ENCODE results near the gene MNT.
A peak's percentile ranks its signal among the peaks of the same experiment; 100 is the strongest.
"Not testable (repeated sequence)": the region's sequence is repeated elsewhere in the genome, so short reads cannot be mapped to it uniquely, and the experiment has no call there.

MNT gene, protein sequence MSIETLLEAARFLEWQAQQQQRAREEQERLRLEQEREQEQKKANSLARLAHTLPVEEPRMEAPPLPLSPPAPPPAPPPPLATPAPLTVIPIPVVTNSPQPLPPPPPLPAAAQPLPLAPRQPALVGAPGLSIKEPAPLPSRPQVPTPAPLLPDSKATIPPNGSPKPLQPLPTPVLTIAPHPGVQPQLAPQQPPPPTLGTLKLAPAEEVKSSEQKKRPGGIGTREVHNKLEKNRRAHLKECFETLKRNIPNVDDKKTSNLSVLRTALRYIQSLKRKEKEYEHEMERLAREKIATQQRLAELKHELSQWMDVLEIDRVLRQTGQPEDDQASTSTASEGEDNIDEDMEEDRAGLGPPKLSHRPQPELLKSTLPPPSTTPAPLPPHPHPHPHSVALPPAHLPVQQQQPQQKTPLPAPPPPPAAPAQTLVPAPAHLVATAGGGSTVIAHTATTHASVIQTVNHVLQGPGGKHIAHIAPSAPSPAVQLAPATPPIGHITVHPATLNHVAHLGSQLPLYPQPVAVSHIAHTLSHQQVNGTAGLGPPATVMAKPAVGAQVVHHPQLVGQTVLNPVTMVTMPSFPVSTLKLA

DNA sequence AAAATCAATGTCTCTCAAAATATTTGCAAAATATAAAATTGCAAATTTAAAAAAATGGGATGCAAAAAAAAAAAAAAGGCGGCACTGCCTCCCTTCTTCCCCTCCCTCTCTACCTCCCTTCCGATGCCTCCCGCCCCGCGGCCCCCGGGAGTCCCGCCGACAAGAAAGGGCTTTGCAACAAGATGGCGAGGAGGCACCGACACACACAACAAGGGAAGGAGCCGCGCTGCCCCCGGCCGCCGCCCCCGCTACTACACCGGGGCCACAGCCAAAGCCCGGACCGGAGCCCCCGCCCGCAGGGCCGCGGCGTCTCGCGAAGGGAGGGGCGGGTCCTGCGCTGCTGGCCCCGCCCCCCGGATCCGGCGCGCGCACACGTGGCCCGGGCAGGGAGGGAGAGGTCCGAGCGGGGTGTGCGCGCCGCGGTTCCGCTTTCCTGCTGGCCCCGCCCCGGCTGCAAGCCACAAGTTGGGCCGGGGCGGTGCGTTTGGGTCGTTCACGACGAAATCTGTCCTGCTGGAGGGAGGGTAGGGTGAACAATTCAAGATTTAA, at the start of gene MNT:
MNT (minus strand) TSS at position 184 of the 549 bp plus-strand sequence. CDS start 348 bp downstream, outside the sequence.
- DNase-seq: peak; percentile 90 to 95

DNA sequence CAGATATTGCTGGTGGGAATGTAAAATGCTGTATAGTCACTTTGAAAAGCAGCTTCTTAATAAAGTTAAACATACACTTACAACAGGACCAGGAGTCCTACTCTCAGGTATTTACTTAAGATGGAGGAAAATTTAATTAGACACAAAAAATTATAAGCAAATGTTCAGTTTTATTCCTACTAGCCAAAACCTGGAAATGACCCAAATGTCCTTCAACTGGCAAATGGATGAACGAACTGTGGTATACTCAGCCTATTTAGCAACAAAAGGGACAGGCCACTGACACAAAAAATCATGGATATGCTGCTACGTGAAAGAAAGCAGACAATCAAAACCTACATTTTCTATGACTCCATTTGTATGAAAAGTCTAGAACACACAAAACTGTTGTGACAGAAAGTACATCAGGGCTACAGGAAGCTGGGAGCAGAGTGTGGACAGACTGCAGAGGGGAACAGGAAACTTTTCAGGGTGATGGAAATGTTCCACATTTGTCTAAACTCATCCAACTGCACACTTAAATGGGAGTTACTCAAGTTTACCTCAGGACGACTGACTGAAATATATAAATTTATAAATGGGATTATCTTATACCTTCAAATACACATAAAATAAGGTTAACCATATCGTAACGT, 49.3 kb upstream of the MNT start:
- DNase-seq: no peak

DNA sequence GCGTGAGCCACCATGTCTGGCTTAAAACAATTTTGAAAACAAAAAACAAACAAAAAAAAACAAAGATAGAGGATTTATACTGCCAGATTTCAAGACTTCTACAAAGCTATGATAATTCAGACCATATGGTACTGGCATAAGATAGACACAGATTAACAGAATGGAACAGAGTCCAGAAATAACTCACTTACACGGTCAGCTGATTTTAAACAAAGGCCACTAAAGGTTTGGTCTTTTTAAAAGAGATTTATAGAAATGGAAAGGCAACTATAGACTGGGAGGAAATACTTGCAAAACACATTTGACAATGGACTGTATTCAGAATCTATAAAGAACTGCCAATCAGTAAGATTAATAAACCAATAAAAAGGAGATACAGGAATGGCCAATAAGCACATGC, 48.6 kb upstream of the MNT start:
- DNase-seq: no peak

DNA sequence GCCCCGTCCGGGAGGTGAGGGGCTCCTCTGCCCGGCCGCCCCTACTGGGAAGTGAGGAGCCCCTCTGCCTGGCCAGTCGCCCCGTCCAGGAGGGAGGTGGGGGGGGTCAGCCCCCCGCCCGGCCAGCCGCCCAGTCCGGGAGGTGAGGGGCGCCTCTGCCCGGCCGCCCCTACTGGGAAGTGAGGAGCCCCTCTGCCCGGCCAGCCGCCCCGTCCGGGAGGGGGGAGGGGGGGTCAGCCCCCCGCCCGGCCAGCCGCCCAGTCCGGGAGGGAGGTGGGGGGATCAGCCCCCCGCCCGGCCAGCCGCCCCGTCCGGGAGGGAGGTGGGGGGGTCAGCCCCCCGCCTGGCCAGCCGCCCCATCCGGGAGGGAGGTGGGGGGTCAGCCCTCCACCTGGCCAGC, 46.6 kb upstream of the MNT start:
- DNase-seq: not testable (repeated sequence)

DNA sequence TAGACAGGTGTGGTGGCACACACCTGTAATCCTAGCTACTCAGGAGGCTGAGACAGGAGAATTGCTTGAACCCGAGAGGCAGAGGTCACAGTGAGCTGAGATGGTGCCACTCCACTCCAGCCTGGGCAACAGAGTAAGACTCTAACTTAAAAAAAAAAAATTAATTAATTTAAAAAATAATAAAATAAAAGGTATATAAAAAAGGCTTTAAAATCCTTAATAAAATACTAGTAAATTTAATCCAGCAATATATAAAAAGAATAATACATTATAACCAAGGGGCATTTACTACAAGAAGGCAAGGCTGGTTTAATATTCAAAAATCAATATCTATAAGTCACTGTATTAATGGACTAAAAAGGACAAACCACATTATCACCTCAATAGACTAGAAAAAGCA, 44.8 kb upstream of the MNT start:
- DNase-seq: no peak

DNA sequence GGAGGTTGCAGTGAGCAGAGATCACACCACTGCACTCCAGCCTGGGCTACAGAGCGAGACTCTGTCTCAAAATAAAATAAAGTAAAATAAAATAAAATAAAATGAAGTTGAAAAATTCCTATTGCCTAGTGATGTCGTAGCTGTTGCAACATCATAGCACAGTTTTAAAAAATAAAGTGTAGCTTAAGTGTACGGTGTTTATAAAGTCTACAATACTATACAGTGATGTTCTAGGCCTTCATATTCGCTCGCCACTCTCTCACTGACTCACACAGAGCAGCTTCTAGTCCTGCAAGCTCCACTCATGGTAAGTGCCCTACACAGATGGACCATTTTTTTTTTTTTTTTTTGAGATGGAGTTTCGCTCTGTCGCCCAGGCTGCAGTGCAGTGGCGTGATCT, 43.5 kb upstream of the MNT start:
- no peak for DNase-seq

DNA sequence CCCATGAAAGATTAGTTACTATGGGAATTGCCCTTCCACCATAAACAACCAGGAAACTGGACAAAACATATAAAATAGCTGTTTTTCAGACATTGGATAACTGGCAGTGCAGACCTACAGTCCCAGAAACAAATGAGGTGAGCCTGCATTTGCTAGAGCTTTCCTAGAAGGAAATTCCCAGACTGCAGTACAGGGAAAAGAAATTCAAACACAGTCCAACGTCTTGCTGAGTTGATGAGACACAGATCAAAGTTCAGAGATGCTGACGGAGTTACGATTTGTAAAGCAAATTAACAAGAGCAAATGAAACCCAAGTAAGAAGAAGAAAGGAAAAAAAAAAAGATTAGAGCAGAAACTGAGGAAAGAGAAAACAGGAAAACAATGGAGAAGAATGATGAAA, 41.3 kb upstream of the MNT start:
- no peak for DNase-seq

DNA sequence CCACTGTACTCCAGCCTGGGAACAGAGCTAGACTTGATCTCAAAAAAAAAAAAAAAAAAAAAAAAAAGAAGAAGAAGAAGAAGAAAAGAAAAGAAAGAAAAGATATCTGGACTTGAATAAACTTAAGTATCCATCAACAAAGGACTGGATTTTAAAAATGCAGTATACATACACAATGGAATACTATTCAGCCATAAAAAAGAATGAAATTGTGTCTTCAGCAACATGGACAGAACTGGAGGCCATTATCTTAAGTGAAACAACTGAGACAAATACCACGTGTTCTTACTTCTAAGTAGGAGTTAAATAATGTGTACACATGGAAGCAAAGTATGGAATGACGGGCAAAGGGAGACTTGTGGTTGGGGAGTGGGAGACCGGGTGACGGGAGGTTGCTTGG, 40.1 kb upstream of the MNT start:
- no peak for DNase-seq

DNA sequence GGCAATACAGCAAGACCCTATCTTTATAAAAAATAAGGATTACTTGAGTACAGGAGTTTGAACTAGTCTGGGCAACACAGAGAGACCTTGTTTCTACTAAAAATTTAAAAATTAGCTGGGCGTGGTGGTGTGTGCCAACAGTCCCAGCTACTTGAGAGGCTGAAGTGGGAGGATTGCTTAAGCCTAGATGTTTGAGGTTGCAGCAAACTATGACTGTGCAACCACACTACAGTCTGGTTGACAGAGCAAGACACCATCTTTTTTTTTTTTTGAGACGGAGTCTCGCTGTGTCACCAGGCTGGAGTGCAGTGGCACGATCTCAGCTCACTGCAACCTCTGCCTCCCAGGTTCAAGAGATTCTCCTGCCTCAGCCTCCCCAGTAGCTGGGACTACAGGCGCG, 39.1 kb upstream of the MNT start:
- DNase-seq: not testable (repeated sequence)

DNA sequence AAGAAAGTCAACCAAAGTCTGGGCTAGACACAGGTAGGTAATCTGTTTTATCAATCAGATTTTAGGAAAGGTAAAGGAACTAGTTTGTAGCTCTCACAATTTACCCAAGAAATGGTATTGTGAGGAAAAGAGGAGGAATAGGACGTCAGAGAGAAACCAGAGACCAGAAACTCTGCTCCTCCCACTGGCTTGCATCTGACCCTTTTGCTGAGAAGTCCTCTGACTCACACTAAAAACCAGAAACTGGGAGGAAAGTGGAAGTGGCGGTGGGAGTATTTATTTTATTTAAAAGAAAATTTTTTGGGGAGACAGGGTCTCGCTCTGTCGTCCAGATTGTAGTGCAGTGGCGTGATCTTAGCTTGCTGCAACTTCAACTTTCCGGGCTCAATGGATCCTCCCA, 38.0 kb upstream of the MNT start:
- DNase-seq: no peak

DNA sequence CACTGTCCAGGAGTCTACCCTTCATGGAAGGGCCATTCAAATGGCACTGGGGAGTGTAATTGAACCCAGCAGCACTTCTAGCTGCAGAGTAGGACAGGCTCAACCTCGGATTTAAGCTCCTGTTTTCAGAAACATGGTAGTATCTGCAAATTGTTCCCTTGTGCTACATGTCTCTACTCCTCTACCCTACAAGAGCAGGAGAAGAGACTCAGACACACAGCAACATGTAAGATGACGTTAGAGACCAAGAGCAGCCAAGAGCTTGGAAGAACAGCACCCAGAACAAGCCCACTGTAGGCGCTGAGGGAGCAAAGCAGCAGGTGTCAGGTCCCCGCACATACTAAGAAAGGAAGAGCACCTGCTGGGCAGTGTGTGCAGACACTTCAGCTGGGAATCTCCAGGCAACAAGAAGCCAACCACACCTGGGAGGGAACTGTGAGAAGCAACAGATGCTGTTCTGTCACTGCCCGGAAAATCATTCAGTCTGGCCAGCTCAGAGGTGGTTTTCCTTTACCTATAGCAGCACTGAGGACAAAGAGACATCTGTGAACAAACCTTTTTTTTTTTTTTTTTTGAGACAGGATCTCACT, 35.6 kb upstream of the MNT start:
- DNase-seq: peak; percentile 95 to 97

DNA sequence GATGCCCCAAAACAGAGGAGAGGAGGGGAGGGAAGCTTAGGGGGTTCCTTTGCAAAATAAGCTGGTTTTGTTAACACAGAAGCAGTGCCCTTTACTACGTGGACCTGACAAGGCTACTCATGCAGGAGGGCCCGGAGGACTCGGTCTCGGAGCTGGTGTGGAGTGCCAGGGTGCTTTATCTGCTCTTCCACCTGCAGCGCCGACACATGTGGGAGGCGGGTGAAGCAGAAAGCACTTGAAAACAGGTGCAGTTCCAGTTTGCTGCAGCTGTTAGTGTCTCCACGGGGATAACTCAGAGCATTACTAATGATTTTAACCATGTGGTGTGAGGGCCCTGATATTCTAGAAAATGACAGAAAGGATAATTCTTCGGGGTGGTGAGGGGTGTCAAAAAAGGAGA, 35.0 kb upstream of the MNT start:
- DNase-seq: peak; percentile 94 to 95

DNA sequence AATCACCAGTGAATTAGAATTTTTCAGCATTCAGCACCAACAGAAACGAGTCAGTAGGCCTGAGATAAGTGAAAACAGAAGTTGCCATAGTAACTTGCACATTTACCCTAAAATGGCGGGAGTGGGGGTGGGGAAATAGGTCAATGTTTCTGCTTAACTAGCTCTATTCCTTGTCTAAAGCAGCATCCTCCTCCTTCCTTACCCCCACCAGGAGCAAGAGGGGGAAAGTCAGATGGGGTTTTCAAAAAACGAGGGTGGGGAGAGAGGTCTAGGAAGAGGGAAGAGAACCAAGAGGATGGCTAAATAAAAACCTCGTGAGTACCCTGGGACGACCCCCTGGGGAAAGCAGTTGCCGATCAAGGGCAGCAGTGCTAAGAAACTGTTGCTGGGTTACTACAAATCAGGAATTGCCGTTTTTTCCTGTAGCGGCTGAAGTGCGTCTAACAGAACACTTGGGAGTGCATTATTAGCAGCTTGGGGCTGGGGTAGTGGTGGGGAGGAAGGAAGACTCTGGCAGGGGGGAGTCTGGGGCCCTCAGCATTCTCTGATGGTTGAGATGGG, 34.4 kb upstream of the MNT start:
- no peak for DNase-seq

DNA sequence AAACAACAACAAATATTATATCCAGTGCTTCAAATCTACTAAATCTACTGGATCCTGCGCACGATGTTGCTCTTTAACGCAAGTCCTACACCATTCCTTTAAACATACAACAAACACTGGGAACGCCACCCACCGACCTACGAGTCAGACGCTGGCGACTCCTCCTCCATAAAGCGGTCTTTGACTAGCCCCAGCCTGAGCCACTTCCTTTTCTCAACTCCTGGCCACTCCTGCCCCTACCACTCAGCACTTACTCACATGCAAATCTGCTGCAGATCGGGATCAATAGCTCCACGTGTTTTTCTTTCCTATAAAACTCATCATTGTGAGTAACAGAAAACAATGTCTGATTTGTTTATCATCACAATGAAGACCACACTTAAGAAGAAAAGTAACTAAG, 32.8 kb upstream of the MNT start:
- no peak for DNase-seq

DNA sequence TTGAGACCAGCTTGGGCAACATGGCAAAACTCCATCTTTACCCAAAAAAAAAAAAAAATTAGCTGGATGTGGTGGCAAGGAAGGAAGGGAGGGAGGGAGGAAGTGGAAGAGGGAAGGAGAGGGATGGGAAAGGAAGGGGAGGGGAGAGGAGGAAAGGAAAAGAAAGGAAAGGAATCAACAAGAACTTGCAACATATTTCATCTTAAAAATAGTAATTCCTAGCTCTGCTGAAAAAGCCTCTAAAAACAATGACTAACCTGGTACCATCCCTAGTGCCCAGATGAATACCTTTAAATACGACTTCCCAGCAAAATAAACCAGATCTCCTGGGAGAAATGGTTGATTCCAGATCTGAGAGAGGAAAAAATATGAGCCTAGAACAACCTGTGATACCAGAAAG, 27.1 kb upstream of the MNT start:
- no peak for DNase-seq

DNA sequence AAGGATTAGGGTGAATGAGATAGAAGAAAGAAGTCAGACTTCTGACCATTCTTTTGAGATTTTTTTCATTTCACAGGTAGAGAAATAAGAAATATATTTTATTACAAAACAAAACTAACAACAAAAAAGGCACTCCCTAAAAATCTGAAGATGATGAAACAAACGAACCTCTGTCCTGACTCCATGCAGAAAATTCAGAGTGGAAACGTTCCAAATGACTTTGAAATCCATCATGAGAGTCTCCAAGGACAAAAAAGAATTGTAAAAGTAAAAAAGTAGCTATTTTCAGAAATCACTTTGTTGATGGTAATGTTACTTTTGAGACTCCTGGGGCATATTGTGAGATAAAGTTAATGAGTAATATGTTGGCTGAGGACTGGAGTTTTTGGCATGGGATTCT, 26.4 kb upstream of the MNT start:
- no peak for DNase-seq

DNA sequence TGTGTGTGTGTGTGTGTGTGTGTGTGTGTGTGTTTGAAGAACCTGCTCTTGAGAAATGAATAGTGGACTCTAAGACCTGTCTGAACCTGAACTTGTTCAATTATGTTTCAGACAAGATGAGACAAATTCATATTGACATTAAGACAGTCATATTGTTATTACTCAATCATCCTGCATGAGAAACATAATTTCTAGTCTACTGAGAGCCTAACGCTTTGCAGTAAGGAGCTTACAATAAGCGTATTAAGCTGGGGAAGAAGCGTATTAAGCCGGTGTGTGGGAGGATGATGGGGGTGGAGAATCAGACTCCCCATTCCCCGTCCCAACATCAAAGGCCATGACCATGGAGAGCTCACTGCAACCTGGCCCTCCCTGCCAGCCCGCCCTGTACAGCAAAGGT, 22.4 kb upstream of the MNT start:
- no peak for DNase-seq

DNA sequence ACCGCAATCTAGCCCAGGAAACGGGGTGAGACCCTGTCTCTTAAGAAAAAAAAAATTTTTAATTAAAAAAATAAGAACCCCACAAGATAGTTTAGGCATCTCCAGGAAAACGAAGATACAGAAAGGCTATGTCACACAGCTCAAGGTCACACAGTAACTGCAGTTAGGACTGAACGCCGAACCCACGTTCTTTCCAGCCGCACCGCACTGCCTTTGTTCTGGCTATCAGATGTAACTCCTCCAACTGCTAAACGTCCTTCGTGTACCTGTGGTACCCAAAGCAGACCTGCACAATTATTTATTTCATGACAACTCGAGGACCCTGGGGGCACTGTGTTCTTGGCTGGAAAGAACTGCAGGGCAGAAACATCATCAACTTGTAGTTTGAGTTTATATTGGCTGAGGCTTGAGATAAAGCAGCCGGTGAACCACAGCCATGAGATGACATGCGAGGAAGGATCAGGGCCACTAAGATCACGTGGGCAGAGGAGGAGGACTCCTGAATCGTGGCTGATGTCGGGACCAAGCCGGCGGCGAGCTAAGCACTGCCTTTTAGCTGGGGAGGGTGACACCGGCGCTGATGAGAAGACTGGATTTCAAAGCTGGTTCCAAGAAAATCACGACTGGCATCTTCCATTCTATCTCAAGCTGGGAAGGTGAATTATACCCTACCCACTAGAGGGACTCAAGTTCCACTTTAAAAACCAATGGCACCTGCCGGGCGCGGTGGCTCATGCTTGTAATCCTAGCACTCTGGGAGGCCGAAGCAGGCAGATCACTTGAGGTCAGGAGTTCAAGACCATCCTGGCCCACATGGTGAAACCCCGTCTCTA, 20.7 kb upstream of the MNT start:
- DNase-seq: peak in 1 of 2 experiments; percentile 13

DNA sequence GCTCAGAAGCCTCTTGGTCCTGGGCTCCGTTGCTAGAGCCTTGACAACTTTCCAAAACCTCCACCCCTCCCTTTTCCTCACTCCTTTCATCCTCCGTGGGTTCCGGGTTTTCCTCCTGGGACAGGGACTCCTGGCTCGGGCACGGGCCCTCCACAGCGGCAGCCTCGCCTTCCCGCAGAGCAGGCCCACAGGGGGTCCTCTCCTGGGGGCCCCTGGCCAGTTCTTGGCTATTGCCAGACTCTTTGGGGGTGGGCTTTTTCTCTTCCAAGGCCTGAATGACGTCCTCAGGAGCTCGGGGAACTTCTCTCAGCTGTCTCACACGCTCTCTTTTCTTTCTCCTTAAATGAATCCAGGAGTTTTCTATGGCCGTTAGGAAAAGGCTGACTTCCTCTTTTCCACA, 19.3 kb upstream of the MNT start:
- no peak for DNase-seq

DNA sequence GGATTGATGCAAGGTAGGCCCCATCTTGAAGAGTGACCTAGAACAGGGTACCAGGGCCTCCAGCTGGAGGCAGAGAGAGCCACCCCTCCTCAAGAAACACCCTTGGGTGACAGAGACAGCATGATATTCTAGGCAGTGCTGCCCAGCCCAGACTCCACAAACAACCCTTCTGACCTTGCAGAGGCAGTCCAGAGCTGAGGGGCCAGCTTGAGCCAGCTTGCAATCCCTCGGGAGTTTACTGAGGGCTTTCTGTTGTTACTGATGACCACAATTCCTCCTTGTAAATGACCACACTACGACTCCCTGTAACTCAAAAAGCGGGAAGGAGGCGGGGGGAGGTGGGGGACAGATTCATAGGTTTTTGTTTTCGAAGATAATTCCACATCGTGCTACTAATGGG, 18.6 kb upstream of the MNT start:
- no peak for DNase-seq

DNA sequence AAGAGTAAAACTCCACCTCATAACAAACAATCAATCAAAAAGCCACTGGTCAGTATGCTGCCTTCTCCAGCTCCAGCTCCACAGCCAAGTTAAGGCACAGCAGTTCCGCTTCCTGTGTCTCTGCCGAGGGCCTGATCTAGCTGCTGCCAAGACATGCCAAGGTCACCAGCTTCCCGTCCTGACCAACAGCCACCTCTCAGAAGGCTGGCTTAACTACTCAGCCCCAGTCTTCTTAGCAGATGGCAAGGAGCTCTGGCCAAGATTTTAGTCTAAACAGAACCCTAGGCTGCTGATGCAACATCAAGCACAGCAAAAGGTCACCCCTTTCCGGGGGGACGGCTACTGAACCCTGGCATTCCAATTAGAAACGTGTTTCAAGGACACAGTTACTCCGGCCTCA, 17.7 kb upstream of the MNT start:
- no peak for DNase-seq

DNA sequence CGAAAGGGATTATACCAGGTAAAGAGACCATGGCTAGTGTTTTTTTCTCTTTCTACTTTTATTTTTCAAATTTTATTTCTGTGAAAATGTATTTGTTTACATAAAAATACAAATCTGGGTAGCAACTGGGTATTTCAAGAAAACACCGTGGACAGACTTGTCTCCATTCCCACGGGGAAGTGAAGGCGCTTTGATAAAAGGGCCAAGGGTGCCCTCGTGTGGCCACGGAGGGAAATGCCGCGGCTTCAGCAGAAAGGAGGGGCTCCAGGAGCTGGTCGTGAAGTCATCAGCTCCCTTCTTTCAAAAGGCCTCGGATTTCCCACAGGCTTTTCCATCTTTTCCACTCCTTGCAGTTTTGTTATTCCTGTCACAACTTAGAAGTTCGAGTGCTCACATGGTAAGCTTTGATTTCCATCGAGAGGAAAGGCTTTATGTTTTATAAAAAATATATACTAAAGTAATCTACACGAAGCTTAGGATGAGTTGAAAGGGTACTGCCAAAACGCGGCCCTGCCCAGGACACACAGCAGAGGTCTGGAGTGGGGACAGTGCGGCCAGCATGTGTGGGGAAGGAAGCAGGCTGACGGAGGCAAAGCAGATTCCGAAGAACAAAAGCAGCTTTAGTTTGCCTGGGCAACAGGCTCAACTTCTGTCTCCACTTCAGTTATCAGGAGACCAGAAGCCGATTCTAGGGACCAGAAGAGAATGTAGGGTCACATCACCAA, 15.3 kb upstream of the MNT start:
- peak; percentile 65 to 69 for DNase-seq

Data from SHP77 (cell line).